GM12873 (cell line): ENCODE measurements around the gene CYB5RL.

ENCODE experiments used
- CTCF ChIP-seq: IDR thresholded peaks from 2 replicates; pipeline ENCODE4 v1.5.1; 2012; ENCODE audit warnings: low read depth, mild to moderate bottlenecking, moderate library complexity, low read length, control low read depth; ENCODE audit not compliant: insufficient read depth; ENCODE audit errors: missing control alignments

Gene CYB5RL

GRCh38 chr1:54172614-54173599, 26.9 kb downstream of the CYB5RL start:
- TF ChIP-seq CTCF: no peak

GRCh38 chr1:54171606-54172005, 28.2 kb downstream of the CYB5RL start:
- no peak for TF ChIP-seq CTCF

GRCh38 chr1:54171016-54171415, 28.8 kb downstream of the CYB5RL start:
- no peak for TF ChIP-seq CTCF

GRCh38 chr1:54169068-54169467, 30.8 kb downstream of the CYB5RL start:
- TF ChIP-seq CTCF: no peak

- TF ChIP-seq CTCF: no peak
These were observed 31.4 kb downstream of the CYB5RL start for GRCh38 chr1:54168206-54168965.

GRCh38 chr1:54167422-54168139, 32.2 kb downstream of the CYB5RL start:
- no peak for TF ChIP-seq CTCF
